H1 (cell line): ENCODE results near the gene NUDT2. TPM values are rescaled to one million over a fixed set of nuclear protein-coding genes. Genes with fewer than 3 reads are reported as not detected.

Source experiments
- CBX5 ChIP-seq: fragments of 300-800, 300-1000 bp; sonication (generic); IDR thresholded peaks from 2 replicates; pipeline ENCODE4 v1.7.1; 2016; ENCODE audit warnings: antibody characterized with exemption, low read length, low read depth
- CBX8 ChIP-seq: fragments of 300-800, 300-1000 bp; sonication (generic); IDR thresholded peaks from 2 replicates; pipeline ENCODE4 v1.7.1; 2016; ENCODE audit warnings: low read depth, low read length, borderline replicate concordance
- JUN ChIP-seq: IDR thresholded peaks from 2 replicates; pipeline ENCODE4 v1.6.1; 2011; ENCODE audit warnings: low read depth, mild to moderate bottlenecking, improper control_type of control experiment, low read length
- POU5F1 ChIP-seq: IDR thresholded peaks from 2 replicates; pipeline ENCODE4 v1.6.1; 2011; ENCODE audit warnings: low read depth, mild to moderate bottlenecking, low read length, moderate library complexity
- RNF2 ChIP-seq: fragments of 200-900, 300-1000 bp; sonication (generic); IDR thresholded peaks from 2 replicates; pipeline ENCODE4 v1.7.1; 2016; ENCODE audit warnings: borderline replicate concordance, low read depth, mild to moderate bottlenecking, antibody characterized with exemption, low read length; ENCODE audit not compliant: poor library complexity, severe bottlenecking; ENCODE audit errors: missing control alignments
- SIN3A ChIP-seq, 2 experiments: IDR thresholded peaks in 1 of 2; conservative IDR thresholded peaks in 1 of 2; 2 replicates each; pipeline ENCODE4 v1.6.1; 2011 to 2012; ENCODE audit warnings: low read length in 2 of 2, improper control_type of control experiment in 1 of 2, low read depth in 1 of 2, mild to moderate bottlenecking in 1 of 2
- TEAD4 ChIP-seq: IDR thresholded peaks from 2 replicates; pipeline ENCODE4 v1.6.1; 2012; ENCODE audit warnings: low read depth, low read length, inconsistent platforms, mixed read lengths
- ZNF274 ChIP-seq: IDR thresholded peaks from 2 replicates; pipeline ENCODE4 v1.7.0; 2012; ENCODE audit warnings: low read length, borderline replicate concordance; ENCODE audit errors: extremely low read depth
- polyA plus RNA-seq, 7 experiments: library from polyadenylated mRNA; depleted of rRNA in 3 of 7; stranded (reverse) in 5 of 7; unstranded in 2 of 7; fragments of >200 nt in 5 of 7; fragments of 200-250 nt in 2 of 7; gene quantifications; 1 replicate in 5 of 7; 2 replicates in 1 of 7; 4 replicates in 1 of 7; pipeline versions ENCODE4 v1.2.1 to v1.2.3, GENCODE V29; 2011 to 2013; ENCODE audit warnings: missing spikeins in 2 of 7, mixed read lengths in 2 of 7
- total RNA-seq: library from RNA; stranded (reverse); fragmentation: NEBNext Ultra II Directional; extraction: Animal tissue kit (Norgen Biotek cat#: 25700); gene quantifications from 2 replicates; pipeline ENCODE4 v1.2.1, GENCODE V29; 2021
- TF ChIP-seq, protein P1 (sequence below): fragments of 300-600 bp; sonication (generic); IDR thresholded peaks from 2 replicates; pipeline ENCODE4 v1.7.1; 2012; ENCODE audit warnings: low read length, moderate library complexity, mild to moderate bottlenecking, inconsistent platforms; ENCODE audit not compliant: insufficient replicate concordance

Gene NUDT2
- total and polyA plus RNA-seq, 2 of the 8 experiments (the other 6 are each of a cell fraction or from before 2014, with no cell fraction given) = 16.7 to 23.7 TPM

DNA sequence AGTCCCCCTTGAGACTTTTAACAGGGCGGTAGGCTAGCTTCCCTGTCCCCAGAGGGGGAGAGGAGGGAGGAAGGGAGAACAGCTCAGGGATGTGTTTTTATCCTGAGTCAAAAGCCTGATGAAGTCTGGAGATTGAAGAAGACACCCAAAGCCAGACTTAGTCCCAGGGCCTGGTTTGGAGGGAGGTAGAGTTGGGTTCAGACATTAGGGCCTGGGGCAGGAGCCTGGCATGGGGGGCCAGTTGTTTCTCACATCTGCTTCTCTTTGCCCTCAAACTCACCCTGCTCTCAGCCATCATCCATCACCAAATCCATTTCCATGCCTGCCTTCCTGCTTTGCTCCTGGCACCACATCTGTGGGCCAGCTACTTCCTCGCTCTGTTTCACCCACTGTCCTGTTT is 44.4 kb downstream of the NUDT2 start (continued):
- TF ChIP-seq, protein P1, sequence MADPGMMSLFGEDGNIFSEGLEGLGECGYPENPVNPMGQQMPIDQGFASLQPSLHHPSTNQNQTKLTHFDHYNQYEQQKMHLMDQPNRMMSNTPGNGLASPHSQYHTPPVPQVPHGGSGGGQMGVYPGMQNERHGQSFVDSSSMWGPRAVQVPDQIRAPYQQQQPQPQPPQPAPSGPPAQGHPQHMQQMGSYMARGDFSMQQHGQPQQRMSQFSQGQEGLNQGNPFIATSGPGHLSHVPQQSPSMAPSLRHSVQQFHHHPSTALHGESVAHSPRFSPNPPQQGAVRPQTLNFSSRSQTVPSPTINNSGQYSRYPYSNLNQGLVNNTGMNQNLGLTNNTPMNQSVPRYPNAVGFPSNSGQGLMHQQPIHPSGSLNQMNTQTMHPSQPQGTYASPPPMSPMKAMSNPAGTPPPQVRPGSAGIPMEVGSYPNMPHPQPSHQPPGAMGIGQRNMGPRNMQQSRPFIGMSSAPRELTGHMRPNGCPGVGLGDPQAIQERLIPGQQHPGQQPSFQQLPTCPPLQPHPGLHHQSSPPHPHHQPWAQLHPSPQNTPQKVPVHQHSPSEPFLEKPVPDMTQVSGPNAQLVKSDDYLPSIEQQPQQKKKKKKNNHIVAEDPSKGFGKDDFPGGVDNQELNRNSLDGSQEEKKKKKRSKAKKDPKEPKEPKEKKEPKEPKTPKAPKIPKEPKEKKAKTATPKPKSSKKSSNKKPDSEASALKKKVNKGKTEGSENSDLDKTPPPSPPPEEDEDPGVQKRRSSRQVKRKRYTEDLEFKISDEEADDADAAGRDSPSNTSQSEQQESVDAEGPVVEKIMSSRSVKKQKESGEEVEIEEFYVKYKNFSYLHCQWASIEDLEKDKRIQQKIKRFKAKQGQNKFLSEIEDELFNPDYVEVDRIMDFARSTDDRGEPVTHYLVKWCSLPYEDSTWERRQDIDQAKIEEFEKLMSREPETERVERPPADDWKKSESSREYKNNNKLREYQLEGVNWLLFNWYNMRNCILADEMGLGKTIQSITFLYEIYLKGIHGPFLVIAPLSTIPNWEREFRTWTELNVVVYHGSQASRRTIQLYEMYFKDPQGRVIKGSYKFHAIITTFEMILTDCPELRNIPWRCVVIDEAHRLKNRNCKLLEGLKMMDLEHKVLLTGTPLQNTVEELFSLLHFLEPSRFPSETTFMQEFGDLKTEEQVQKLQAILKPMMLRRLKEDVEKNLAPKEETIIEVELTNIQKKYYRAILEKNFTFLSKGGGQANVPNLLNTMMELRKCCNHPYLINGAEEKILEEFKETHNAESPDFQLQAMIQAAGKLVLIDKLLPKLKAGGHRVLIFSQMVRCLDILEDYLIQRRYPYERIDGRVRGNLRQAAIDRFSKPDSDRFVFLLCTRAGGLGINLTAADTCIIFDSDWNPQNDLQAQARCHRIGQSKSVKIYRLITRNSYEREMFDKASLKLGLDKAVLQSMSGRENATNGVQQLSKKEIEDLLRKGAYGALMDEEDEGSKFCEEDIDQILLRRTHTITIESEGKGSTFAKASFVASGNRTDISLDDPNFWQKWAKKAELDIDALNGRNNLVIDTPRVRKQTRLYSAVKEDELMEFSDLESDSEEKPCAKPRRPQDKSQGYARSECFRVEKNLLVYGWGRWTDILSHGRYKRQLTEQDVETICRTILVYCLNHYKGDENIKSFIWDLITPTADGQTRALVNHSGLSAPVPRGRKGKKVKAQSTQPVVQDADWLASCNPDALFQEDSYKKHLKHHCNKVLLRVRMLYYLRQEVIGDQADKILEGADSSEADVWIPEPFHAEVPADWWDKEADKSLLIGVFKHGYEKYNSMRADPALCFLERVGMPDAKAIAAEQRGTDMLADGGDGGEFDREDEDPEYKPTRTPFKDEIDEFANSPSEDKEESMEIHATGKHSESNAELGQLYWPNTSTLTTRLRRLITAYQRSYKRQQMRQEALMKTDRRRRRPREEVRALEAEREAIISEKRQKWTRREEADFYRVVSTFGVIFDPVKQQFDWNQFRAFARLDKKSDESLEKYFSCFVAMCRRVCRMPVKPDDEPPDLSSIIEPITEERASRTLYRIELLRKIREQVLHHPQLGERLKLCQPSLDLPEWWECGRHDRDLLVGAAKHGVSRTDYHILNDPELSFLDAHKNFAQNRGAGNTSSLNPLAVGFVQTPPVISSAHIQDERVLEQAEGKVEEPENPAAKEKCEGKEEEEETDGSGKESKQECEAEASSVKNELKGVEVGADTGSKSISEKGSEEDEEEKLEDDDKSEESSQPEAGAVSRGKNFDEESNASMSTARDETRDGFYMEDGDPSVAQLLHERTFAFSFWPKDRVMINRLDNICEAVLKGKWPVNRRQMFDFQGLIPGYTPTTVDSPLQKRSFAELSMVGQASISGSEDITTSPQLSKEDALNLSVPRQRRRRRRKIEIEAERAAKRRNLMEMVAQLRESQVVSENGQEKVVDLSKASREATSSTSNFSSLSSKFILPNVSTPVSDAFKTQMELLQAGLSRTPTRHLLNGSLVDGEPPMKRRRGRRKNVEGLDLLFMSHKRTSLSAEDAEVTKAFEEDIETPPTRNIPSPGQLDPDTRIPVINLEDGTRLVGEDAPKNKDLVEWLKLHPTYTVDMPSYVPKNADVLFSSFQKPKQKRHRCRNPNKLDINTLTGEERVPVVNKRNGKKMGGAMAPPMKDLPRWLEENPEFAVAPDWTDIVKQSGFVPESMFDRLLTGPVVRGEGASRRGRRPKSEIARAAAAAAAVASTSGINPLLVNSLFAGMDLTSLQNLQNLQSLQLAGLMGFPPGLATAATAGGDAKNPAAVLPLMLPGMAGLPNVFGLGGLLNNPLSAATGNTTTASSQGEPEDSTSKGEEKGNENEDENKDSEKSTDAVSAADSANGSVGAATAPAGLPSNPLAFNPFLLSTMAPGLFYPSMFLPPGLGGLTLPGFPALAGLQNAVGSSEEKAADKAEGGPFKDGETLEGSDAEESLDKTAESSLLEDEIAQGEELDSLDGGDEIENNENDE = no peak
- TF ChIP-seq POU5F1 (no peak), RNF2 (no peak), JUN (no peak), CBX5 (no peak), CBX8 (no peak), ZNF274 (no peak), SIN3A (conservative IDR thresholded peaks at IDR 0.05 in 1 of 2, IDR thresholded peaks at IDR 0.05 in 1 of 2; ENCODE audit: low read depth in 1 of 2, low read length in 2 of 2) (no peak), TEAD4 (no peak)
